HG03432 (cell line): ENCODE measurements around the gene SEMA4A.
"Not testable (repeated sequence)": the region's sequence is repeated elsewhere in the genome, so short reads cannot be mapped to it uniquely, and the experiment has no call there.

Experiments
- ATAC-seq: cut with Tn5 transposase; IDR thresholded peaks from one replicate; pipeline ENCODE4 v1.9.1; 2021; ENCODE audit warnings: mild to moderate bottlenecking, moderate library complexity; ENCODE audit not compliant: unreplicated experiment

SEMA4A gene

GRCh38 chr1:156190265-156190664 lies 36.9 kb downstream of the SEMA4A start:
- not testable (repeated sequence) for ATAC-seq

DNA sequence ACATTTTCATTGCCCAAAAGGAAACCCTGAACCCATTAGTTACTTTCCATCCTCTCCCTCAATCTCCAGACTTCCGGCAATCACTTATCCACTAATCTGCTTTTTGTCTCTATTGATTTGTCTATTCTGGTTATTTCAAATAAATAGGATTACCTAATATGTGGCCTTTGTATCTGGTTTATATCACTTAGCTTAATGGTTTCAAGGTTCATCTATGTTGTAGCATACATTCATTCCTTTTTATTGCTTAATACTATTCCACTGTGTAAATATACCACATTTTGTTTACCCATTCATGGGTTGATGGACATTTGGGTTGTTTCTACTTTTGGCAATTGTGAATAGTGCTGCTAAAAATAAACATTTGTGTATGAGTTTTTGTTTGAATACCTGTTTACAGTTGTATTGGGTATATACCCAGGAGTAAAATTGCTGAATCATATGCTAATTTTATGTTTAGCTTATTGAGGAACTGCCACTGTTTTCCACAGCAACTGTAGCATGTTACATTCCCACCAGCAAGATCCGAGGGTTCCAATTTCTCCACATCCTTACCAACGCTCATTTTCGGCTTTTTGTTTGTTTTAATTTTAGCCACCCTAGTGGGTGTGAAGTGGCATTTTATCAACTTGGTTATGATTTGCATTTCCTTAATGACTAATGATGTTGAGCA lies 38.0 kb downstream of the SEMA4A start:
- no peak for ATAC-seq

DNA sequence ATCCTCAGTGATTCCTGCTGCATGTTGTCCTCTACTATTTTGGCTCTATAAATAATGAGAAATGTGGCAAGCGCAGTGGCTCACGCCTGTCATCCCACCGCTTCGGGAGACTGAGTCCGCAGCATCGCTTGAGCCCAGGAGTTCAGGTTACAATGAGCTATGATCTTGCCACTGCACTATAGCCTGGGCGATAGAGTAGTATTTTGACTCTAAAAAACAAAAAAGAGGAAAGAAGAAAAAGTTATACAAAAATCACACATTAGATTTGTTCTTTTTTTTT lies 39.8 kb downstream of the SEMA4A start:
- ATAC-seq = no peak

DNA sequence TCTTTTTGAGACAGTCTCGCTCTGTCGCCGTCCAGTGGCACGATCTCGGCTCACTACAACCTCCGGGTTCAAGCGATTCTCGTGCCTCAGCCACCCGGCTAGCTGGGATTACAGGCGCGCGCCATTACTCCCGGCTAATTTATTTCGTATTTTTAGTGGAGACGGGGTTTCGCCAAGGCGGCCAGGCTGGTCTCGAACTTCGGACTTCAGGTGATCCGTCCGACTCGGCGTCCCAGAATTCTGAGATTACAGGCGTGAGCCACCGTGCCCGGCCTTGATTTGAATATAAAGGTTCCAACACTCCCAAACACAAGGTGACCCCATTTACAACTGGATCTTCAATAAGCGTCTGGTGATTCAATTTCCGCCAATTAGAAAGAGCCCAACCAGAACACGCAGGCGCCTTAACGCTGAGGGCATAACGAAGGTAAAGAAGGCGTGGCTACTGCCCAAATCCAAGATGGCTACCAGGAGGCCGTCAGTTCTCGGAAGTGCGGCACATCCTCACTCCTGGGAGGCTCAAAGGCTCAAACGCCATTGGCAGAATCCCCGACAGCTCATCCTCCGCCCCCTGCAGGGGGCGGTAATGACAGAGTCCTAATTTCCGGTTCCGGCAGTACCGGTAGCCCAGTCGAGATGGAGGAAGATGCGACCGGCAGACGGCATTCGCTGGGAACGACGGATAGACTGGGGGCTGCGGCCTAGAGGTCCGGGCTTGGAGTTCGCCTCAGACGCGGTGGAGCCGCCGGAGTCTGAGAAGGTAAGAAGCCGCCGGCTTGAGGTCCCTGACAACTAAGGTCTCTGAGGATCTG lies 40.3 kb downstream of the SEMA4A start, which contains the start of gene SLC25A44:
Gene SLC25A44, plus strand, starts transcription at position 617 of the 812 bp plus-strand sequence. CDS start 5,744 bp downstream, outside the sequence.
- ATAC-seq = peak; percentile 93

DNA sequence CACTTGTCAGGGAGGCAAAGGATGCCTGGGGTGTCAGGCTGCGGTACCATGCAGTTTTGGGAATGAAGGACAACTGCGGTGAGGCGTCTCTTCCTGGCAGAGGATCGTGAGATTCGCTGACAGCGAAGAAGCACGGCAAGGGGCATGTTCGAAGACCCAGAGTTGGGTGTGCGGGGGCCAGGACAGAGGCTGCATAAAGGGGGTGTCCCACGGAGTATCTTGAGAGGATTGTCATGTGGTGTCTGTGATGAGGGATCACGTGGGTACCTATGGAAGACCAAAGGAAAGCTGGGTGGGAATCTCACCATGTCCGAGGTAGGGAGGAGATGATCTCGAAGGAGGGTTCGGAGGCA lies 40.9 kb downstream of the SEMA4A start:
- peak; percentile 4 for ATAC-seq

- no peak for ATAC-seq
These were observed 42.5 kb downstream of the SEMA4A start for GRCh38 chr1:156195853-156196252.

DNA sequence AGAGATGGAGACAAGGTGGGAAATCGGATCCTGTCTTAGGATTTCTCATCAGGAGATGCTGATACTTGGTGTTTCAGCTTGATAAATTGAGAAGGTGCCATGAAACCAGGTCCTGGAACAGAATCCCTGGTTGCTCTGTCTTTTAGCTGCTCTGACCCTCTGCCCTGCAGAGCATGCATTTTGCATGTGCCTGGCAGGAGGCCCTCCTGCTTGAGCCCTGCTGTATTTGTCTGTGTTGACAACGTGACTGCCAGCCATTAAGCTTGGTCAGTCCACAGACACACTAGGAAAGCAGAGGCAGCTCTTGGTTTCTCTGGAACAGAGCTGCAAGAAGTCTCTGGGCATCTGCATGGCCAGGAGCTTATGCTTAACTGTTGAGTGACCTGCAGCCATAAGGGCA lies 43.1 kb downstream of the SEMA4A start:
- no peak for ATAC-seq

GRCh38 chr1:156198831-156199349 lies 45.5 kb downstream of the SEMA4A start:
- ATAC-seq = peak; percentile 39

DNA sequence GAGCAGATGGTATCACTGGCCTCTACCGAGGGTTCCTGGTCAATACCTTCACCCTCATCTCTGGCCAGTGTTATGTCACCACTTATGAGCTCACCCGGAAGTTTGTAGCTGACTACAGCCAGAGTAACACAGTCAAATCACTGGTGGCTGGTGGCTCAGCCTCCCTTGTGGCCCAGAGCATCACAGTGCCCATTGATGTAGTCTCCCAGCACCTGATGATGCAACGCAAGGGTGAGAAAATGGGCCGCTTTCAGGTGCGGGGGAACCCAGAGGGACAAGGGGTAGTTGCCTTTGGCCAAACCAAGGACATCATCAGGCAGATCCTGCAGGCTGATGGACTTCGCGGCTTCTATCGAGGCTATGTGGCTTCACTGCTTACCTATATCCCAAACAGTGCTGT lies 46.7 kb downstream of the SEMA4A start:
- no peak for ATAC-seq

GRCh38 chr1:156203331-156203730 lies 49.9 kb downstream of the SEMA4A start:
- no peak for ATAC-seq

GRCh38 chr1:156204686-156205085 lies 51.3 kb downstream of the SEMA4A start:
- no peak for ATAC-seq

GRCh38 chr1:156211243-156211642 lies 57.9 kb downstream of the SEMA4A start:
- no peak for ATAC-seq

DNA sequence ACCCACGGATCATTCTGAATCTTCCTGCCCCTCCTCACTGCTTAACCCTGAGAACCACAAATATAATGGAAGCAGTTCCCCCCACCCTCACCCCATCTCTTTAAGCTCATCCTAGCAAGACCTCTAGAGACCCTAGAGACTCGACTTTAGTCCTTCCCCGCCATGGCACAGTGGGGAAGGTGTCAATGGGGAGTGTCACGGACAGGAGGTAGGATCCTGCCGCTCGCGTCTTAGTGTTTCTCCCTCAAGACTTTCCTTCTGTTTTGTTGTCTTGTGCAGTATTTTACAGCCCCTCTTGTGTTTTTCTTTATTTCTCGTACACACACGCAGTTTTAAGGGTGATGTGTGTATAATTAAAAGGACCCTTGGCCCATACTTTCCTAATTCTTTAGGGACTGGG lies 58.7 kb downstream of the SEMA4A start:
- no peak for ATAC-seq

DNA sequence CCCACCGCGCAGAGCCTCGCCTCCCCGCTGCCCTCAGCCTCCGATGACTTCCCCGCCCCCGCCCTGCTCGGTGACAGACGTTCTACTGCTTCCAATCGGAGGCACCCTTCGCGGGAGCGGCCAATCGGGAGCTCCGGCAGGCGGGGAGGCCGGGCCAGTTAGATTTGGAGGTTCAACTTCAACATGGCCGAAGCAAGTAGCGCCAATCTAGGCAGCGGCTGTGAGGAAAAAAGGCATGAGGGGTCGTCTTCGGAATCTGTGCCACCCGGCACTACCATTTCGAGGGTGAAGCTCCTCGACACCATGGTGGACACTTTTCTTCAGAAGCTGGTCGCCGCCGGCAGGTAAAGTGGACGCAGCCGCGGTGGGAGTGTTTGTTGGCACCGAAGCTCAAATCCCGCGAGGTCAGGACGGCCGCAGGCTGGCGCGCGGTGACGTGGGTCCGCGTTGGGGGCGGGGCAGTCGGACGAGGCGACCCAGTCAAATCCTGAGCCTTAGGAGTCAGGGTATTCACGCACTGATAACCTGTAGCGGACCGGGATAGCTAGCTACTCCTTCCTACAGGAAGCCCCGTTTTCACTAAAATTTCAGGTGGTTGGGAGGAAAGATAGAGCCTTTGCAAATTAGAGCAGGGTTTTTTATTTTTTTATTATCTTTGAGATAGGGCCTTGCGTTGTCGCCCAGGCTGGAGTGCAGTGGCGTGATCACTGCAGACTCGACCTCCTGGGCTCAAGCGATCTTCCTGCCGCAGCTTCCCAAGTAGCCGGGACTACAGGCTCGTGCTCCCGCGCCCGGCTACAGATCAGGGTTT lies 59.7 kb downstream of the SEMA4A start, which contains the start of gene PMF1:
Gene PMF1, plus strand, starts transcription at position 175 of the 811 bp plus-strand sequence. Its CDS starts 9 bp downstream, at position 184.
- ATAC-seq = peak; percentile 88

DNA sequence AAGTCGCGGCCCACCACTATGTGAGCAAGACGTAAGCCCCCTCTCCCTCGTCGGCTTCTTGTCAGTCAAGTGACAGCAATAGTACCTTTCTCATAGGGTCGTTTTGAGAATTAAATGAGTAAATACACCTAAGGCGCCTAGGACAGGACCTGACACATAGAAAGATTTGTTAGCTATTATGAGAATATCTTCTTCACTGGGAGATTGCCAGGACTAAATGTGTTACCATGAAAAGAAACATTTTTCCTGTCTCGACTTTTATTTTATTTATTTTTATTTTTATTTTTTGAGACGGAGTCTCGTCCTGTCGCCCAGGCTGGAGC lies 60.2 kb downstream of the SEMA4A start:
- ATAC-seq = no peak

DNA sequence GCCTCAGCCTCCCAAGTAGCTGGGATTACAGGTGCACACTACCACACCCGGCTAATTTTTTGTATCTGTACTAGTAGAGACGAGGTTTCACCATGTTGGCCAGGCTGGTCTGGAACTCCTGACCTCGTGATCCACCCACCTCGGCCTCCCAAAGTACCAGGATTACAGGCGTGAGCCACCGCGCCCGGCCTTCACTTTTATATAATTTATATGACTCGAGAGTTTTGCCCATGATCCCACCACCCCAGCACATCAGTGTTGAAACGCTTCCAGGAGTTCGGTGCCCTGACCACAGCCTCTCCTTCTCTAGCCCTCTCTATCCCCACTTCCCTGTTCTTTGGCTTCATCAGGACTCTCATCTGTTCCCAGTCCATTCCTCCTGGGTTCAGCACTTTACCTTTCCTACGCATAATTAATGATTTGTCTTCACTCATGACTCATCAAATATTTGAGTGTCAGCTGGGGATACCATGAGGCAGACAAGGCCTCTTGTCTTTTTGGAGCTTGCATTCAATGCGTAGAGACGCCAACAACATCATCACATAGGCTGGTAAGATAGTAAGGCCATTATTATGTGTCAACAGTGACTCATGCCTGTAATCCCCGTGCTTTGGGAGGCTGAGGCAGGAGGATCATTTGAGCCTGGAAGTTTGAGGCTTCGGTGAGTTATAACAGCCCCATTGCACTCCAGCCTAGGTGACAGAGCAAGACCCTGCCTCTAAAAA lies 60.8 kb downstream of the SEMA4A start:
- no peak for ATAC-seq

DNA sequence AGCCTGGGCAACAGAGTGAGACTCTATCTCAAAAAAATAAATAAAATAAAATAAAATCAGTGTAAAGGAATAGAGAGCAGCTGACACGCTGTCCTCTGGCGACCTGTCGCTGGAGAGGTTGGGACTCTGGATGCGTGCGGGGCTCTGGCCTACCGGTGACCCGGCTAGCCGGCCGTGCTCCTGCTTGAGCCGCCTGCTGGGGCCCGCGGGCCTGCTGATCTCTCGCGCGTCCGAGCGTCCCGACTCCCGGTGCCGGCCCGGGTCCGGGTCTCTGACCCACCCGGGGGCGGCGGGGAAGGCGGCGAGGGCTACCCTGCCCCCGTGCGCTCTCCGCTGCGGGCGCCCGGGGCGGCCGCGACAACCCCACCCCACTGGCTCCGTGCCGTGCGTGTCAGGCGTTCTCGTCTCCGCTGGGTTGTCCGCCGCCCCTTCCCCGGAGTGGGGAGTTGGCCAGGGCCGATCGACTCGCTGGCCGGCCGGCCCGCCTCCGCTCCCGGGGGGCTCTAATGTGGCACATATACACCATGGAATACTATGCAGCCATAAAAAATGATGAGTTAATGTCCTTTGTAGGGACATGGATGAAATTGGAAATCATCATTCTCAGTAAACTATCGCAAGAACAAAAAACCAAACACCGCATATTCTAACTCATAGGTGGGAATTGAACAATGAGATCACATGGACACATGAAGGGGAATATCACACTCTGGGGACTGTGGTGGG lies 63.1 kb downstream of the SEMA4A start:
- not testable (repeated sequence) for ATAC-seq

GRCh38 chr1:156217871-156218270 lies 64.5 kb downstream of the SEMA4A start:
- ATAC-seq = no peak

- ATAC-seq = no peak
These were observed 66.8 kb downstream of the SEMA4A start for GRCh38 chr1:156220226-156220625.

DNA sequence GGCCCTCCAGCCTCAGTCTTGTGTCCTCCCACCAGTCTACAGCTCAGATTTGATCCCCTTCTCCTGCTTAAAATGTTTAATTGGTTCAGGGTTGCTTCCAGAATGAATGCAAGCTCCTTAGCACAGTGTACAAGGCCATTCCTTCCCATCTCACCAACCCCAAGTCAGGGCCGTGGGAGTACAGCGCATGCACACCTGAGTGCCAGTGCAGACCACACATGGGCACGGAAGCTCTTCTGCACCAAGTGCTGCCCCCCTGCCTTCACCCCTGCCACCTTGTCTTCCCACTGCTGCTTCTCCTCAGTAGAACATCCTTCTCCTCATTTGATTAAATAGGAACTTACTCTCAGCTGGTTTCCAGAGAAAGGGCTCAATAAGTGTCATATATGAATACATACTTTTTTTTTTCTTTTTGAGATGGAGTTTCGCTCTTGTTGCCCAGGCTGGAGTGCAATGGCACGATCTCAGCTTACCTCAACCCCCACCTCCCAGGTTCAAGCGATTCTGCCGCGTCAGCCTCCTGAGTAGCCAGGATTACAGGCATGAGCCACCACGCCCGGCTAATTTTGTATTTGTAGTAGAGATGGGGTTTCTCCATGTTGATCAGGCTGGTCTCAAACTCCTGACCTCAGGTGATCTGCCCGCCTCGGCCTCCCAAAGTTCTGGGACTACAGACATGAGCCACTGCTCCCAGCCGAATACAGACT lies 68.8 kb downstream of the SEMA4A start:
- ATAC-seq = no peak
